SU-DHL-6 (cell line): ENCODE measurements around the gene DLX6.

Experiments used
- H2AFZ ChIP-seq: fragments of 200-600 bp; sonication (generic); 2 replicates; pipeline ENCODE4 v1.6.1; 2014; ENCODE audit warnings: low read depth, mild to moderate bottlenecking, moderate library complexity, mixed read lengths, antibody characterized with exemption, low read length; ENCODE audit not compliant: severe bottlenecking
- H3F3A ChIP-seq: fragments of 200-600 bp; shearing (Covaris generic); 2 replicates; pipeline ENCODE4 v1.6.0; 2016; ENCODE audit warnings: antibody characterized with exemption, mild to moderate bottlenecking; ENCODE audit not compliant: insufficient read depth
- H3K27ac ChIP-seq: fragments of 200-600 bp; sonication (generic); 2 replicates; pipeline ENCODE4 v1.5.1; 2016; ENCODE audit warnings: low read depth, mild to moderate bottlenecking, low read length, moderate library complexity, mixed read lengths
- H3K27me3 ChIP-seq: fragments of 200-600 bp; sonication (generic), shearing (Covaris generic); 2 replicates; pipeline ENCODE4 v1.6.0; 2014; ENCODE audit warnings: mild to moderate bottlenecking, low read length
- H3K36me3 ChIP-seq: fragments of 200-600 bp; sonication (generic); 2 replicates; pipeline ENCODE4 v1.6.1; 2014; ENCODE audit warnings: mild to moderate bottlenecking, low read length, mixed read lengths
- H3K4me2 ChIP-seq: fragments of 300-600, 200-600 bp; shearing (Covaris generic), sonication (generic); 2 replicates; pipeline ENCODE4 v1.6.0; 2014; ENCODE audit warnings: low read length, low read depth, mild to moderate bottlenecking; ENCODE audit not compliant: poor library complexity, severe bottlenecking
- H3K4me3 ChIP-seq: fragments of 200-600 bp; sonication (generic); 2 replicates; pipeline ENCODE4 v1.5.1; 2014; ENCODE audit warnings: antibody characterized with exemption, low read length, mild to moderate bottlenecking, mixed read lengths; ENCODE audit not compliant: insufficient read depth, poor library complexity, severe bottlenecking
- H3K79me2 ChIP-seq: fragments of 200-600 bp; sonication (generic); 2 replicates; pipeline ENCODE4 v1.6.1; 2014; ENCODE audit warnings: mild to moderate bottlenecking, low read length, moderate library complexity; ENCODE audit not compliant: insufficient read depth
- H3K9ac ChIP-seq: fragments of 200-600 bp; sonication (generic); 2 replicates; pipeline ENCODE4 v1.7.0; 2014; ENCODE audit warnings: mild to moderate bottlenecking, low read length
- H3K9me2 ChIP-seq: fragments of 200-600 bp; sonication (generic); replicated peaks from 2 replicates; pipeline ENCODE4 v1.6.1; 2014; ENCODE audit warnings: low read length; ENCODE audit not compliant: insufficient read depth
- H3K9me3 ChIP-seq: fragments of 200-600 bp; sonication (generic); 2 replicates; pipeline ENCODE4 v1.6.1; 2014; ENCODE audit warnings: low read length, mixed read lengths; ENCODE audit not compliant: insufficient read depth
- H4K20me1 ChIP-seq: fragments of 200-600 bp; sonication (generic); 2 replicates; pipeline ENCODE4 v1.6.1; 2014; ENCODE audit warnings: low read depth, mild to moderate bottlenecking, antibody characterized with exemption, low read length, moderate library complexity, mixed read lengths
- EZH2phosphoT487 ChIP-seq: fragments of 200-600 bp; sonication (generic), shearing (Covaris generic); conservative IDR thresholded peaks from 2 replicates; pipeline ENCODE4 v1.6.1; 2018; ENCODE audit warnings: mild to moderate bottlenecking, antibody characterized with exemption, low read length, moderate library complexity, mixed read lengths
- TF ChIP-seq, protein P1 (sequence below): fragments of 200-600 bp; sonication (generic); IDR thresholded peaks from one replicate; pipeline ENCODE4 v1.5.1; 2017; ENCODE audit warnings: antibody characterized with exemption, mild to moderate bottlenecking, low read length, moderate library complexity; ENCODE audit not compliant: insufficient read depth, poor library complexity, severe bottlenecking

DLX6 gene

DNA sequence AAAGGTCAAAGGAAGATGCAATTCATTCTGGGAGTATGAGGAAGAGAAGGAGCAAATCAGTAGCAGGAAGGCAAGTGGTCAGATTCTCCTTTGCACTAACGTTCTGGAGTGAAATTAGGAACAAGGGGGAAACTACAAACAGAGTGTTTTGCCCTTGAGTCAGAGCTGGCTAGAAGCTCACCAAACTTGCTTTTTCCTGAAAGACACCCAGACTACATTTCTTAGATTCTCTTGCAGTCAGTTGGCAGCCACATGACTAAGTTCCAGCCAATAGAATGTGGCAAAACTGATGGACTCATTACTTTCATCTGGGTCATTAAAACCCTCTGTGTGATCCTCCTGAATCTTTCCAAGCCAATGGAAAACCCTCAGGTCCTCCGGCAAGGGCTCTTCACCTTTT is 37.9 kb downstream of the DLX6 start:
- Histone ChIP-seq H3F3A (no peaks in the 10 kb centered on the region), H2AFZ (no peak overlapping the region), H3K27me3 (0 out of 2 replicates have a peak, but pooled peaks cover under 1% of the 10 kb centered on the region), H3K79me2 (no peaks in the 10 kb centered on the region), H3K27ac (no peak overlapping the region), H3K9ac (no peak overlapping the region), H4K20me1 (no peaks in the 10 kb centered on the region), H3K4me3 (no peak overlapping the region), H3K4me2 (no peak overlapping the region), H3K9me3 (no peaks in the 10 kb centered on the region), H3K9me2 (no peaks in the 10 kb centered on the region), H3K36me3 (no peaks in the 10 kb centered on the region)
- TF ChIP-seq EZH2phosphoT487: no peak
- TF ChIP-seq, protein P1, sequence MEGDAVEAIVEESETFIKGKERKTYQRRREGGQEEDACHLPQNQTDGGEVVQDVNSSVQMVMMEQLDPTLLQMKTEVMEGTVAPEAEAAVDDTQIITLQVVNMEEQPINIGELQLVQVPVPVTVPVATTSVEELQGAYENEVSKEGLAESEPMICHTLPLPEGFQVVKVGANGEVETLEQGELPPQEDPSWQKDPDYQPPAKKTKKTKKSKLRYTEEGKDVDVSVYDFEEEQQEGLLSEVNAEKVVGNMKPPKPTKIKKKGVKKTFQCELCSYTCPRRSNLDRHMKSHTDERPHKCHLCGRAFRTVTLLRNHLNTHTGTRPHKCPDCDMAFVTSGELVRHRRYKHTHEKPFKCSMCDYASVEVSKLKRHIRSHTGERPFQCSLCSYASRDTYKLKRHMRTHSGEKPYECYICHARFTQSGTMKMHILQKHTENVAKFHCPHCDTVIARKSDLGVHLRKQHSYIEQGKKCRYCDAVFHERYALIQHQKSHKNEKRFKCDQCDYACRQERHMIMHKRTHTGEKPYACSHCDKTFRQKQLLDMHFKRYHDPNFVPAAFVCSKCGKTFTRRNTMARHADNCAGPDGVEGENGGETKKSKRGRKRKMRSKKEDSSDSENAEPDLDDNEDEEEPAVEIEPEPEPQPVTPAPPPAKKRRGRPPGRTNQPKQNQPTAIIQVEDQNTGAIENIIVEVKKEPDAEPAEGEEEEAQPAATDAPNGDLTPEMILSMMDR: no peak
